ENCODE measurements around the gene THAP11. TPM values are rescaled to one million over a fixed set of nuclear protein-coding genes. Genes with fewer than 3 reads are reported as not detected.

THAP11 gene
- total and polyA plus RNA-seq, 2 of the 13 experiments (the other 11 are each of a cell fraction or from before 2014, with no cell fraction given), result 44.2 to 53.4 TPM

DNA sequence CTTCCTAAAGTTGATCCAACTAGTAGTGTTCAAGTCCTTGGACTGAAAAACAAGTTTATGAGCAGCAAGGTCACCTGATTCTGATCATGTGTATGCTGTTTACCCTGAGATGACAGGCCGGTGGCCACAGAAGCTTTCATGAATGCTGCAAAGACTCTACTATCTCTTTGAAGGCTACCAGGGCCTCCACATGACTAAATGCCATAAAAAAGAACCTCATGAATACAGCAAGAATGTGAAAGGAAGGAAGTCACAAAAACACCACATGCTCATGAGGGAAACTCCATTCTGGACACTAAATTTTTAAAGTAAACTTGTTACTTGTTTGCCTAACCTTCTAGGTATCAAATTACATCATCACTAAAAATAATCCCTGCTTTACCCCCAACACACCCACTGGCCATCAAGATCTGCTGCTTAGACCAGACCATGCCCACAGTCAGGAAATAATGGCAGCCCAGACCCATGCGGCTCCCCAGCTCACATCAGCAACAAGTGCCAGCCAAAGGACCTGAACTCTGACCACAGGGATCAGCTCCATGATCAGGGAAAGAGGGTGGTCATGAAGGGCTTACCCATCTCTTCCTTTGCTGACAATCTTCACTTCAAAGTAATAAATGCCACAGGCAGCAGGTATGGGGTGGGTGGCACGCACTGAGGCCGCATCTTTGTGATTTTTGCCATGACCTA is 37.1 kb upstream of the THAP11 start (continued):
- TF ChIP-seq SIX4 (CRISPR knock-in tag; IDR thresholded peaks at IDR 0.05) (peak; percentile 80), ZNF484 (CRISPR knock-in tag; IDR thresholded peaks at IDR 0.05; ENCODE audit: borderline replicate concordance, low read depth) (no peak), ZNF614 (CRISPR knock-in tag; IDR thresholded peaks at IDR 0.05; ENCODE audit: borderline replicate concordance) (no peak), STAT5B (CRISPR knock-in tag; IDR thresholded peaks at IDR 0.05) (no peak), ZNF329 (CRISPR knock-in tag; IDR thresholded peaks at IDR 0.05; ENCODE audit: low read depth) (no peak), ZNF761 (CRISPR knock-in tag; conservative IDR thresholded peaks at IDR 0.05) (no peak), CCAR2 (optimal IDR thresholded peaks at IDR 0.05; ENCODE audit: low read depth, low read length) (no peak), MED1 (CRISPR knock-in tag; IDR thresholded peaks at IDR 0.05) (peak; percentile 65), ZNF883 (CRISPR knock-in tag; IDR thresholded peaks at IDR 0.05; ENCODE audit: not compliant biosample characterization) (no peak), ZSCAN29 (CRISPR knock-in tag; conservative IDR thresholded peaks at IDR 0.05) (no peak), GATAD1 (CRISPR knock-in tag; IDR thresholded peaks at IDR 0.05) (no peak; the same call in 1 of the 2 replicates), MIXL1 (CRISPR knock-in tag; IDR thresholded peaks at IDR 0.05) (0 out of 2 replicates have a peak, but pooled peaks have one; percentile 10), ZFYVE20 (CRISPR knock-in tag; IDR thresholded peaks at IDR 0.05; ENCODE audit: borderline replicate concordance, low read depth) (no peak), HMGA1 (CRISPR knock-in tag; conservative IDR thresholded peaks at IDR 0.05) (no peak), ERF (CRISPR knock-in tag; IDR thresholded peaks at IDR 0.05) (no peak; the same call in 1 of the 2 replicates), HES4 (CRISPR knock-in tag; IDR thresholded peaks at IDR 0.05; ENCODE audit: borderline replicate concordance) (0 out of 2 replicates have a peak, but pooled peaks have one; percentile 44), PTBP1 (IDR thresholded peaks at IDR 0.05; ENCODE audit: low read depth, low read length, poor library complexity, severe bottlenecking) (no peak), ZNF709 (CRISPR knock-in tag; IDR thresholded peaks at IDR 0.05) (no peak), ZNF749 (CRISPR knock-in tag; IDR thresholded peaks at IDR 0.05; ENCODE audit: borderline replicate concordance) (no peak), ZNF253 (CRISPR knock-in tag; IDR thresholded peaks at IDR 0.05; ENCODE audit: borderline replicate concordance) (no peak), ZNF839 (CRISPR knock-in tag; IDR thresholded peaks at IDR 0.05; ENCODE audit: borderline replicate concordance) (no peak), NFIB (CRISPR knock-in tag; IDR thresholded peaks at IDR 0.05; ENCODE audit: borderline replicate concordance) (no peak), ZNF816 (CRISPR knock-in tag; IDR thresholded peaks at IDR 0.05; ENCODE audit: borderline replicate concordance) (0 out of 2 replicates have a peak, but pooled peaks have one; percentile 10), TOE1 (CRISPR knock-in tag; IDR thresholded peaks at IDR 0.05) (no peak), ZNF292 (CRISPR knock-in tag; IDR thresholded peaks at IDR 0.05; ENCODE audit: borderline replicate concordance, low read depth) (no peak), CENPT (CRISPR knock-in tag; IDR thresholded peaks at IDR 0.05; ENCODE audit: low read depth) (no peak), CAMTA2 (CRISPR knock-in tag; IDR thresholded peaks at IDR 0.05; ENCODE audit: borderline replicate concordance) (no peak), ZNF563 (CRISPR knock-in tag; IDR thresholded peaks at IDR 0.05) (no peak)
- TF ChIP-seq, protein P1, sequence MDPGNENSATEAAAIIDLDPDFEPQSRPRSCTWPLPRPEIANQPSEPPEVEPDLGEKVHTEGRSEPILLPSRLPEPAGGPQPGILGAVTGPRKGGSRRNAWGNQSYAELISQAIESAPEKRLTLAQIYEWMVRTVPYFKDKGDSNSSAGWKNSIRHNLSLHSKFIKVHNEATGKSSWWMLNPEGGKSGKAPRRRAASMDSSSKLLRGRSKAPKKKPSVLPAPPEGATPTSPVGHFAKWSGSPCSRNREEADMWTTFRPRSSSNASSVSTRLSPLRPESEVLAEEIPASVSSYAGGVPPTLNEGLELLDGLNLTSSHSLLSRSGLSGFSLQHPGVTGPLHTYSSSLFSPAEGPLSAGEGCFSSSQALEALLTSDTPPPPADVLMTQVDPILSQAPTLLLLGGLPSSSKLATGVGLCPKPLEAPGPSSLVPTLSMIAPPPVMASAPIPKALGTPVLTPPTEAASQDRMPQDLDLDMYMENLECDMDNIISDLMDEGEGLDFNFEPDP (CRISPR knock-in tag; conservative IDR thresholded peaks at IDR 0.05), result no peak
- TF ChIP-seq, protein P2, sequence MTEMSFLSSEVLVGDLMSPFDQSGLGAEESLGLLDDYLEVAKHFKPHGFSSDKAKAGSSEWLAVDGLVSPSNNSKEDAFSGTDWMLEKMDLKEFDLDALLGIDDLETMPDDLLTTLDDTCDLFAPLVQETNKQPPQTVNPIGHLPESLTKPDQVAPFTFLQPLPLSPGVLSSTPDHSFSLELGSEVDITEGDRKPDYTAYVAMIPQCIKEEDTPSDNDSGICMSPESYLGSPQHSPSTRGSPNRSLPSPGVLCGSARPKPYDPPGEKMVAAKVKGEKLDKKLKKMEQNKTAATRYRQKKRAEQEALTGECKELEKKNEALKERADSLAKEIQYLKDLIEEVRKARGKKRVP (CRISPR knock-in tag; IDR thresholded peaks at IDR 0.05), result no peak

Data from HepG2 (cell line).